CD4-positive, alpha-beta T cell treated with Interferon gamma for 1 hour (primary cell): ENCODE results near the gene RPL34.
A peak's percentile ranks its signal among the peaks of the same experiment; 100 is the strongest.
"Not testable (repeated sequence)": the region's sequence is repeated elsewhere in the genome, so short reads cannot be mapped to it uniquely, and the experiment has no call there.

Experiments
- DNase-seq: peaks from one replicate; pipeline ENCODE4 v3.0.0-alpha.2; 2020

RPL34 gene

GRCh38 chr4:108620101-108620932 lies at the start of gene RPL34:
RPL34 (plus strand) TSS chr4:108620576; CDS start chr4:108621960, 1,384 bp downstream.
- DNase-seq = peak; percentile 97

- no peak for DNase-seq
These were observed 49.3 kb upstream of the RPL34 start for GRCh38 chr4:108570993-108571569.

- no peak for DNase-seq
These were observed 46.0 kb upstream of the RPL34 start for GRCh38 chr4:108574402-108574801.

GRCh38 chr4:108581083-108581482 lies 39.3 kb upstream of the RPL34 start:
- DNase-seq = no peak

- no peak for DNase-seq
These were observed 33.6 kb upstream of the RPL34 start for GRCh38 chr4:108586778-108587177.

- no peak for DNase-seq
These were observed 31.5 kb upstream of the RPL34 start for GRCh38 chr4:108588878-108589277.

GRCh38 chr4:108589961-108590360 lies 30.4 kb upstream of the RPL34 start:
- no peak for DNase-seq

GRCh38 chr4:108590776-108591175 lies 29.6 kb upstream of the RPL34 start:
- DNase-seq = no peak

- DNase-seq = no peak
These were observed 27.7 kb upstream of the RPL34 start for GRCh38 chr4:108592674-108592986.

GRCh38 chr4:108594296-108594695 lies 26.1 kb upstream of the RPL34 start:
- DNase-seq = not testable (repeated sequence)

- no peak for DNase-seq
These were observed 24.0 kb upstream of the RPL34 start for GRCh38 chr4:108596344-108596743.

GRCh38 chr4:108601106-108601505 lies 19.3 kb upstream of the RPL34 start:
- DNase-seq = no peak

- DNase-seq = no peak
These were observed 18.8 kb upstream of the RPL34 start for GRCh38 chr4:108601532-108601931.

- no peak for DNase-seq
These were observed 18.2 kb upstream of the RPL34 start for GRCh38 chr4:108602163-108602562.

- DNase-seq = no peak
These were observed 13.1 kb upstream of the RPL34 start for GRCh38 chr4:108607079-108607815.

- no peak for DNase-seq
These were observed 9.0 kb upstream of the RPL34 start for GRCh38 chr4:108611365-108611764.

GRCh38 chr4:108612365-108612764 lies 8.0 kb upstream of the RPL34 start:
- DNase-seq = no peak

GRCh38 chr4:108619372-108620100 lies 840 bp upstream of the RPL34 start:
- peak; percentile 8 for DNase-seq

- no peak for DNase-seq
These were observed 843 bp downstream of the RPL34 start for GRCh38 chr4:108620933-108621905.

- no peak for DNase-seq
These were observed 1.6 kb downstream of the RPL34 start for GRCh38 chr4:108622022-108622421.

GRCh38 chr4:108622828-108623227 lies 2.5 kb downstream of the RPL34 start:
- DNase-seq = no peak
